ENCODE results near the gene LGR4. TPM values are rescaled to one million over a fixed set of nuclear protein-coding genes. Genes with fewer than 3 reads are reported as not detected.

Gene LGR4
- total RNA-seq, 4 donors from 2014 or later: 28.7 to 165 (median 120) TPM

DNA sequence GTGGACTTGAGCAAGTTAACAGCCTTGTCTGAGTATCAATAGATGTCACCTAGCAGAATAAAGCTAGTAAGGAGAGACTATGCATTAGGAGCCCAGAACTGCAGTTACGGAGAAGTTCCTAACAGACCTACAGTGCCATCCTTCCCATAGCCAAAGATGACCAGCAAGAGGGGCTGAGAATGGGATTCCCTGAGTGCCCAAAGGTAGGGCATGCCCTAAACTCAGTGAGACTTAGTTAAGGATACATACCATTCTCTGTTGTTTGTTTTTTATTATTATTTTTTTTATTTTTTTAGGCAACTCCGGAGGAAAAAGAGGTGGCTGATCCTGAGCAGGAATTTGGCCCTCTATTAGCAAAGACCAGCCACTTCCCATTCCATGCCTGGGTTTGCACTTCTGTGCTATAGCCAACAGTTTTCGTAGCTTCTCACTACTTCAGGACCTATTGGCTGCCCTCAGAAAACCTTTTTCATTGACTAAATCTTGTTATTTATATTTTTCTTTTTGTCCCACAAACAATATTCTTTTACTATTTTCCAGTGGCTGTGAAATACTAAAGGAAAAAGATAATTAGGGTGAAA is 76.2 kb downstream of the LGR4 start:
- no peak for DNase-seq
- 50 to 57% methylated on average over 3 of the region's 3 CpGs for WGBS, 2 donors (ENCODE audit: low coverage in 1 of 2)
- H3K9me3 ChIP-seq: no peaks in the 10 kb centered on the region
- H3K27ac ChIP-seq: peak overlapping the region; percentile 74 to 79 (median 79)
- in situ Hi-C loops (cut with MboI; ENCODE audit: low pct_ligation_motif_present in 1 of 4, low pct_unique_long_range_greater_than_20kb in 1 of 4, low sequenced_read_pairs in 3 of 4): no loop called here
- no peak overlapping the region for H3K4me3 ChIP-seq
- H3K4me1 ChIP-seq: peaks cover 27 to 80% (median 51%) of the 10 kb centered on the region in 4 donors
- intact Hi-C loops (cut with DNase I; ENCODE audit: low total_unique reads): loop anchor here (2.0 kb wide), 1 partner anchor 26 kb away; no protein-coding TSS in a partner anchor
- no peaks in the 10 kb centered on the region for H3K27me3 ChIP-seq
- TF ChIP-seq POLR2A (IDR thresholded peaks at IDR 0.05) (no peak), POLR2AphosphoS5 (IDR thresholded peaks at IDR 0.05) (peak in 1 of 3 donors; percentile 7)
- no peaks in the 10 kb centered on the region for H3K36me3 ChIP-seq

DNA sequence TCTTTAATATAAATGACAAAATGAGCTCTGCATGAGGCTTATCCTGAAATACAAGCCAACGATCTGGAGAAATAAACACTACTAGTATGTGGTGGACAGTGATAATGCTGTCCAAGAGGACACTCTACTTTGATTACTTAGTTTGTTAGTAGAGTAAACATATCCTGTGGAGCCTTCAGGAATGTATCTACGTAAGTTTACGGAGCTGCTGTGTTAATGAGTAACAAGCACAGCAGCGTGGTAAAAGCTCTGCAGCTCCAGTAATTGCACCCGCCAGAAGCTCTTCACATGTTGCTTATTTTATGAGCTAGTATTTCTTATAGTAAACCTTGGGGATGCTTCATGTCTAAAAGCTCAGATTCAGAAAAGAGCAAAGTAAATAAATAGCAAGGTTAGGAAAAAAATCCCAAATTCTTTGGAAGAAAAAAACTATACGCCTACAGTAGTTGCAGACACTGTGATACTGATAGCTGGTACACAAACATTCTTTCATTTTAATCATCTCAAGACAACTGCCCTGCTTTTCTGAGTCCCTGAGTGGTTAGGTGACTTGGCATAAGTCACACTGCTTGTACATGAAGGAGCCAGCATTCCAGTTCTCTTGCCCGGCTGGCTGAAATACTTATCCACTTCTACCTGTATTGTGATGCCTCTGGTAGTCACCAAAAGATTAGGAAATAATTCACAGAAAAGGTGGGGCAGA is 76.9 kb downstream of the LGR4 start:
- H3K27me3 ChIP-seq: no peaks in the 10 kb centered on the region
- 38 to 55% methylated on average over 7 of the region's 7 CpGs for WGBS, 2 donors (ENCODE audit: low coverage in 1 of 2)
- H3K4me3 ChIP-seq: no peak overlapping the region
- no peak for TF ChIP-seq EP300 (IDR thresholded peaks at IDR 0.05; ENCODE audit: low read depth)
- peak in 2 of 3 donors; percentile 69 to 70 for TF ChIP-seq POLR2AphosphoS5 (IDR thresholded peaks at IDR 0.05)
- intact Hi-C loops (cut with DNase I; ENCODE audit: low total_unique reads) (loop anchor here (2.0 kb wide), 1 partner anchor 27 kb away; no protein-coding TSS in a partner anchor), in situ Hi-C loops (cut with MboI; ENCODE audit: low pct_ligation_motif_present in 1 of 4, low pct_unique_long_range_greater_than_20kb in 1 of 4, low sequenced_read_pairs in 3 of 4) (no loop called here)
- H3K27ac ChIP-seq: peak overlapping the region; percentile 74 to 79 (median 79)
- no peaks in the 10 kb centered on the region for H3K9me3 ChIP-seq
- no peaks in the 10 kb centered on the region for H3K36me3 ChIP-seq
- peaks cover 27 to 82% (median 54%) of the 10 kb centered on the region in 4 donors for H3K4me1 ChIP-seq
- DNase-seq: peak; percentile 64

DNA sequence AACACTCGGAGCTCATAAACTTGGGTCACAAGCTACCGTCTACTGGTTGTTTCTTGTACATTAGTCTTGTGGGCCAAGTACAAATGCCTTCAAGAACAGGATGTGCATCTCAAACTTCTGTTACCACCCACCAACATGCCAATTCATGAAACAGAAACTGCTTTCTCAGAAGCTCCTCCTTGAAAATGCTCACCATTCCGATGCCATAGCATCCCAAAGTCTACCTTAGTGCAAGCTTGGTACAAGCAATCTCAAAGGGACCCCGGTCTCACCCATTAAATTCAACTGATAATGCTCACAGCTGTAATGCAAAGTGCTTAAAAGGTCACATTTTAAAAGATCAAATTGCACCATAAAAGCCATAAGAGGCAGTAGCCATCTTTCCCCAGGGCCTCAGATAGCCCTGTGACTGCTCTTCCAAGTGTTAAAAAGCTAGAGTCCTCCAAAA is 77.8 kb downstream of the LGR4 start:
- no peak for TF ChIP-seq EP300 (IDR thresholded peaks at IDR 0.05; ENCODE audit: low read depth)
- TF ChIP-seq, protein P1, sequence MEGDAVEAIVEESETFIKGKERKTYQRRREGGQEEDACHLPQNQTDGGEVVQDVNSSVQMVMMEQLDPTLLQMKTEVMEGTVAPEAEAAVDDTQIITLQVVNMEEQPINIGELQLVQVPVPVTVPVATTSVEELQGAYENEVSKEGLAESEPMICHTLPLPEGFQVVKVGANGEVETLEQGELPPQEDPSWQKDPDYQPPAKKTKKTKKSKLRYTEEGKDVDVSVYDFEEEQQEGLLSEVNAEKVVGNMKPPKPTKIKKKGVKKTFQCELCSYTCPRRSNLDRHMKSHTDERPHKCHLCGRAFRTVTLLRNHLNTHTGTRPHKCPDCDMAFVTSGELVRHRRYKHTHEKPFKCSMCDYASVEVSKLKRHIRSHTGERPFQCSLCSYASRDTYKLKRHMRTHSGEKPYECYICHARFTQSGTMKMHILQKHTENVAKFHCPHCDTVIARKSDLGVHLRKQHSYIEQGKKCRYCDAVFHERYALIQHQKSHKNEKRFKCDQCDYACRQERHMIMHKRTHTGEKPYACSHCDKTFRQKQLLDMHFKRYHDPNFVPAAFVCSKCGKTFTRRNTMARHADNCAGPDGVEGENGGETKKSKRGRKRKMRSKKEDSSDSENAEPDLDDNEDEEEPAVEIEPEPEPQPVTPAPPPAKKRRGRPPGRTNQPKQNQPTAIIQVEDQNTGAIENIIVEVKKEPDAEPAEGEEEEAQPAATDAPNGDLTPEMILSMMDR (IDR thresholded peaks at IDR 0.05): no peak
- no peak for TF ChIP-seq POLR2AphosphoS5 (IDR thresholded peaks at IDR 0.05)
- TF ChIP-seq POLR2A (IDR thresholded peaks at IDR 0.05): no peak
- no peak for DNase-seq
- no peaks in the 10 kb centered on the region for H3K9me3 ChIP-seq
- no peaks in the 10 kb centered on the region for H3K27me3 ChIP-seq
- intact Hi-C loops (cut with DNase I; ENCODE audit: low total_unique reads): no loop called here
- peak overlapping the region; percentile 74 to 79 (median 79) for H3K27ac ChIP-seq
- WGBS, 2 donors (ENCODE audit: low coverage in 1 of 2): 66% methylated on average over 4 of the region's 4 CpGs; no CpG with 5 or more reads in 1 of the 2 donors
- in situ Hi-C loops (cut with MboI; ENCODE audit: low pct_ligation_motif_present in 1 of 4, low pct_unique_long_range_greater_than_20kb in 1 of 4, low sequenced_read_pairs in 3 of 4): no loop called here
- H3K4me1 ChIP-seq: peaks cover 27 to 88% (median 61%) of the 10 kb centered on the region in 4 donors
- no peaks in the 10 kb centered on the region for H3K36me3 ChIP-seq
- no peak overlapping the region for H3K4me3 ChIP-seq

DNA sequence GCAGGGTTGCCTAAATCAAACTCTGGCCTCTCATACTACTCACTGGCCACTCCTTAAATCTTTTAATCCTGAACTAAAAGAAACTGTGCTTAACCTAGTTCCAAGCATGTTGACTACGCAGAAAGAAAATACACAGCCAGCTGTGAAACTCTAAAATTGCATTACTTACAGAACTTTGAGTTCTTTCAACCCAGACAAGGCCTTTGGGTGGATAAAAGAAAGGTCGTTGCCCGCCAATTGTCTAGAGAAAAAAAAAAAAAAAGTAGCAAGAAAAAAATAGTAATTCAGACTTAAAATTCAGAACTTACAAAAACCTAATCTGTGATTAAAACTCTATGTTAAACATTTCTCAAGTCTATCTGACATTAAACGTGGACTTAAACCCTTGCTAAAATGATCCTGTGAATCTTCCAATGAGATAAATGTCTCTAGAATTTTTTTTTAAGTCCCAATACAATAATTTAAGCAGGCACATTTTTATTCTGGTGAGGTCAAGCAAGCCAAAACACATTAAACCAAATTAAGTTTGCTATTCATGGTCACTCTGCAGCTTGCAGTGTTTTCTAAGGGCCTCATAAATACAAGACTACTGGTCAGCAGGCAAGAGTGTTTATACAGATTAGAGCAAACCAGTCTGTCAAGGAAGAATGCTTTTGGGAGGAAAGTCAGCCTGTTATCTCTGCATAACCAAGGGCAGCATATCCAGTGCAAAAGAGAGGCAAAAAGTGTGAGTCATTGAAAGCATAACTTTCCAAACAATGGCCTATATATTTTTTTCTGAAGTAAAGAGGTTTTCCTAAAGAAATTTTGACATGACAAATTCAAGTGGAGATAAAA is 80.1 kb downstream of the LGR4 start:
- no peaks in the 10 kb centered on the region for H3K9me3 ChIP-seq
- intact Hi-C loops (cut with DNase I; ENCODE audit: low total_unique reads) (no loop called here), in situ Hi-C loops (cut with MboI; ENCODE audit: low pct_ligation_motif_present in 1 of 4, low pct_unique_long_range_greater_than_20kb in 1 of 4, low sequenced_read_pairs in 3 of 4) (no loop called here)
- H3K4me3 ChIP-seq: no peak overlapping the region
- 72 to 79% methylated on average over 4 of the region's 4 CpGs for WGBS, 2 donors (ENCODE audit: low coverage in 1 of 2)
- TF ChIP-seq POLR2AphosphoS5 (IDR thresholded peaks at IDR 0.05) (no peak), POLR2A (IDR thresholded peaks at IDR 0.05) (no peak), EP300 (IDR thresholded peaks at IDR 0.05; ENCODE audit: low read depth) (no peak)
- TF ChIP-seq, protein P1 (IDR thresholded peaks at IDR 0.05): no peak
- peak overlapping the region; percentile 29 to 61 (median 48) for H3K27ac ChIP-seq
- no peaks in the 10 kb centered on the region for H3K36me3 ChIP-seq
- H3K4me1 ChIP-seq: peaks cover 30 to 94% (median 54%) of the 10 kb centered on the region in 4 donors
- DNase-seq: no peak
- H3K27me3 ChIP-seq: no peaks in the 10 kb centered on the region
